Measurements from ENCODE around the gene ADH1C.
"Not testable (repeated sequence)": the region's sequence is repeated elsewhere in the genome, so short reads cannot be mapped to it uniquely, and the experiment has no call there.

The ADH1C gene

GRCh38 chr4:99357948-99358347 is 5.4 kb upstream of the ADH1C start:
- no peak for DNase-seq (ENCODE audit: low read depth)

GRCh38 chr4:99356992-99357391 is 4.4 kb upstream of the ADH1C start:
- no peak for DNase-seq (ENCODE audit: low read depth)

- DNase-seq (ENCODE audit: low read depth), result not testable (repeated sequence)
These were observed 3.6 kb upstream of the ADH1C start for GRCh38 chr4:99356149-99356548.

DNA sequence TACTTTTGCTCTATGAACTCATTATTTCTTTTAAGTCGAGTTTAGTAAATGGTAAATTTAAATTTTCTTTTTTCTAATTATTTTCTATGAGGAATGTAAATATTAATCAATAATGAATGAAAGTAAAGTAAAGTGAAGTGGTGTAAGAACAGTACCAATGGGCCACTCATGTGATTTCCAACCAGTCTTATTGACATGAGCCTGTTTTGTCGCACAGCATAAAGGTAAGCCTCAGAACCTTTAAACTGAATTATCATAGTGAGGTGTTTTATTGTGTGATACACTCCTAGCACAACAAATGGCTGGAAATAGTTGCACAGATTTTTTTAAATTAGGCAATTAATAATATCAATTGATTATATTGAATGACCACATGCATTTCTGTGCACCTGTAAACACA is 1.1 kb downstream of the ADH1C start:
- no peak for DNase-seq (ENCODE audit: low read depth)

GRCh38 chr4:99349338-99349737 is 3.2 kb downstream of the ADH1C start:
- DNase-seq (ENCODE audit: low read depth), result no peak

GRCh38 chr4:99342624-99343023 is 9.9 kb downstream of the ADH1C start:
- not testable (repeated sequence) for DNase-seq (ENCODE audit: low read depth)

- DNase-seq (ENCODE audit: low read depth), result no peak
These were observed 11.1 kb downstream of the ADH1C start for GRCh38 chr4:99341426-99341825.

- DNase-seq (ENCODE audit: low read depth), result no peak
These were observed 13.4 kb downstream of the ADH1C start for GRCh38 chr4:99339172-99339571.

GRCh38 chr4:99336553-99336952 is 16.0 kb downstream of the ADH1C start:
- DNase-seq (ENCODE audit: low read depth), result no peak

DNA sequence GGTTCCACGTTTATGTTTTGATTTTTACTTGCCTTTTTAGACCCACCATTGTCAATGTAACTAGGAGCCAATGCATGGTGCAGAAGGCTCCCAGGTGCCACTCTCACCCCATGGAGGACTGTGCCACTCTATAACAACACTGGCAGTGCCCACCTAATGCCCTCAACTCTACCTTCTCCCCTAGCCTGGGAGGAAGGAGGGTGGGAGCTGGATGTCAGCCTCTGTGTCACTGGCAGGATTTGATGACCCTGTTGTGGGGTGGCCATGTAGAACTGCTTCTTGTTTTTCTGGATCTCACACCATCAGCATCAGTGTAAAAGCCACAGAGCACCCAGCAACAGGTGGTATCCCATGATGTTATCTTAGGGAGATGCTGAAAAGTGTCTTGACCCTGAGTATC is 17.7 kb downstream of the ADH1C start:
- DNase-seq (ENCODE audit: low read depth), result no peak

DNA sequence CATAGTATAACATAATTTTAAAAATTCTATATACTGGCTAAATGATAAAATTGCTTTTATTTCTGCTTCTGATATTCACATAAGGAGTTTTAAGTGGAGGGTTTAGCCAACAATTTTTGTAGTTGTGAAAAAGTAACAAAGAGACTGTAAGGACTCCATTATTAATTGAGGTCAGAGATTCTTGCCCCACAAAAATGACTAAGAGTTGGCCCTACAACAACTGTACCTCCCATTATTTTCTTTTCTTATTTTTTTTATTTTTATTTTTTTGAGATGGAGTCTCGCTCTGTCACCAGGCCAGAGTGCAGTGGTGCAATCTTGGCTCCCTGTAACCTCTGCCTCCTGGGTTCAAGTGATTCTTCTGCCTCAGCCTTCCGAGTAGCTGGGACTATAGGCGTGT is 21.9 kb downstream of the ADH1C start:
- DNase-seq (ENCODE audit: low read depth), result no peak

DNA sequence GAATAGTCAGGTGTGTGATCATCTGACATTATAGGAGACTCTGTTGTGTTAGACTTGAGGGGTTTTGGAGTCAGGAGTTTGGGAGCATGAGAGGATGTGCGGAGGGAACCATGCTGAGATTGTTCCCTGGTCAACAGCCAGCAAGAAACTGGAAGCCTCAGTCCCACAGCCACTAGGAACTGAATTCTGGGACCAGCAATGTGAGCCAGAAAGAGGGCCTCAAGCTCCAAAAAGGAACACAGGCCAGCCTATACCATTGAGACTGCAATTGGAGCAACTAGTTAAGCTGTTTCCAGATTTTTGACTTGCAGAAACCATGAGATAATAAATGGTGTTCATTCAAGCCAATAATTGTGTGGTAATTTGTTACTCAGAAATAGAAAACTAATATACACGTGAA is 22.7 kb downstream of the ADH1C start:
- DNase-seq (ENCODE audit: low read depth), result no peak

- DNase-seq (ENCODE audit: low read depth), result no peak
These were observed 27.6 kb downstream of the ADH1C start for GRCh38 chr4:99324979-99325378.

GRCh38 chr4:99324361-99324760 is 28.2 kb downstream of the ADH1C start:
- DNase-seq (ENCODE audit: low read depth), result no peak

GRCh38 chr4:99323756-99324155 is 28.8 kb downstream of the ADH1C start:
- no peak for DNase-seq (ENCODE audit: low read depth)

DNA sequence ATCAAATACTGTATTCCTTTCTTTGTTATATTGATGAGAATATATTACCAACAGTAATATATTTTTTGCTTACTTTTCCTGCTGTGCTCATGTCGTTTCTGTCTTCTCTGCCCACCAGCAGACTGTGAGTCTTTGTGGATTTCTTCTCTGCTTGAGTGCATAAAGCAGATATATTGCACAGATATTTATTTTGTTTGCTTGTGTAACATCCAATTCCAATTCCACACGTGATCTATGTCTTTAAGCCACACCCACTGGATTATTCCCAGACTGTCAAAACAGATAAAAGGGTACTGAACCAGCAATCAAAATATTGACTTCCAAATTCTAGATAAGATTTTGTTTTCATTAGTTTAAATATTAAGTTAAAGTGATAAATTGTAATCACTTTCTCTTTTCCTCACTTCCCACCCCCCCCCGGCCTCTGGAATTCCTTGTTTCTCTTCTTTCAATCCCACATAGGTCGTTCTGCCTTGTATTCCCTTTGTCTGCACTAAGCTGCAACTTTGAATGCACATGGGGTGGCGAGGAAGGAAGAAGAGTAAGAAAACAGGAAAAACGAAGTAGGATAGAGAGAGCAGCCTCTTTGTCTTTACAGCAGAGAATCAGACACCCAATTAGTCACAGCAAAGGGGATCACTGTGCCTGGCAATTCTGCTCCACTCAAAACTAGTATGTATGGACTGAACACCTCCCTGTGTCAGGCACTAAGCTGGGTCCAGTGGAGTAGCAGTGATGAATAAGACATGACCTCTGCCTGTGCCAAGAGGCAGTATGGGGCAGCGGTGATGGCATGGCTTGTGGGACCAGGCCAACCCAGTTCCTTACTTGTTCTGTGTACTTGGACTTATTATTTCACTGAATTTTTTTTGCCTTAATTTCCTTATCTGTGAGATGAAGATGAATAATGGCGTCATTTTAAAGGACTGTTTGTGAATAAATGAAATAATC is 31.0 kb downstream of the ADH1C start, which contains the start of gene ADH1B:
Gene ADH1B (minus strand): TSS at position 161 of the 951 bp plus-strand sequence. CDS start 70 bp downstream, at position 91.
- no peak for DNase-seq (ENCODE audit: low read depth)

GRCh38 chr4:99317811-99318210 is 34.7 kb downstream of the ADH1C start:
- DNase-seq (ENCODE audit: low read depth), result not testable (repeated sequence)

DNA sequence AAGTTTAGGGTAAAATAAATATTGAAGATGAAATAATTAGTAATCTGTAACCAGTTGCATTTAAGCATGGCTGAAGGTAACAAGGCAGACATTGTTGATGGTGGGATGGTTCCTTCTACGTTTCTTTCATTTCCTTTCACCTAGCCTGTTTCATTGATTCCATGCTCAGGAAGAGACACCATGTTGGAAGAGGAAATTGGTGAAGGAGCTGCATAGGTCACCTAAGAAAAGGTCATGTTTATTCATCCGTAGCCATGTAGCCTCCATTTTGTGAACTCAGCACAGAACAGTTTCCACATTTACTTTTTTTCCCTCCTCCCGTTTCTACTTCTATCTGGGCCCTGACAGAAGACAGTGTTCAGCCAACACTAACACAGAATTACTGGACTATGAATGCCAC is 35.2 kb downstream of the ADH1C start:
- no peak for DNase-seq (ENCODE audit: low read depth)

- DNase-seq (ENCODE audit: low read depth), result no peak
These were observed 36.7 kb downstream of the ADH1C start for GRCh38 chr4:99315839-99316238.

- DNase-seq (ENCODE audit: low read depth), result no peak
These were observed 38.3 kb downstream of the ADH1C start for GRCh38 chr4:99314211-99314610.

DNA sequence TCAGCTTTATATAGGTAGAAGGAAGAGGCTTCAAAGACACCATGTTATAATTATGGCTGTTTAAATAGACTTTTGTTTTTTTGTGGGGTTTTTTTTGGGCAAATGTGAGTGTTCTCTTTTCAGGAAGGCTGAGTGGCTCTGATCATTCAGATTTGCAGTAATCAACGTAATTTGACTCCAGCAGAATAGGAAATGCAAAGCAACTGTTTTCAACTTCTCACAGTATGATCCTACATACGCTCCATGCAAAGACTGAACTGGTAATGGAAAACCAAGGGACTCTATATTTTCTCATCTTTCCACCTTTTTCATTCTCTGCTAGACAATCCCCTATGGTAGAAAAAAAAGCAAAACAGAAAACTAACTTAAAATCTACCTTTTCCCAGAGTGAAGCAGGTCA is 42.2 kb downstream of the ADH1C start:
- DNase-seq (ENCODE audit: low read depth), result no peak

- DNase-seq (ENCODE audit: low read depth), result no peak
These were observed 46.7 kb downstream of the ADH1C start for GRCh38 chr4:99305638-99306400.
